Vagina (tissue), 2 donors: ENCODE data around the gene GTSE1.

Experiments
- POLR2A ChIP-seq, 2 donors: fragments of 450-650 bp; IDR thresholded peaks; one replicate each; pipeline ENCODE4 v1.6.1; 2017; ENCODE audit warnings: antibody characterized with exemption in 2 of 2, mild to moderate bottlenecking in 2 of 2, moderate library complexity in 2 of 2
- TF ChIP-seq, protein P1 (sequence below), 3 experiments: fragments of 450-650 bp in 2 of 3; fragments of 200-600 bp in 1 of 3; sonication (generic) in 1 of 3; IDR thresholded peaks; one replicate each; pipeline ENCODE4 v1.5.1; 2017 to 2019; ENCODE audit warnings: antibody characterized with exemption in 3 of 3, mild to moderate bottlenecking in 2 of 3, moderate library complexity in 2 of 3

DNA sequence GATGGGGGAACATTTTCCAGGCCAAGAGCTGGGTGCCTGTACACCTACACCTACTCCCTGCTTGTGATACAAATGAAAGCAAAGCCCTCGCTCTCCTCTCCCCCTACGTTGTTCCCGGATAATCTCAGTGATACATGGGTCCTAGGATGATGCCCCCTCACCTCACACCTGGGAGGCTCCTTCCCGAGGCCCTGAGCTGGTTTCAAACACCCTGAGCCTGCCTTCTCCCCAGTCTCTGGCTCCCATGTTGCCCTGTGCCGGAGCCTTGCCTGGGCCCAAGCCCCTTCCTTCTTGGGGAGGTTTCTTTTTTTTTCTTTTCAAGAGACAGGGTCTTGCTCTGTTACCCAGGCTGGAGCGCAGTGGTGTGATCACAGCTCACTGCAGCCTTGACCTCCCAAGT is 62.1 kb downstream of the GTSE1 start:
- TF ChIP-seq, protein P1, sequence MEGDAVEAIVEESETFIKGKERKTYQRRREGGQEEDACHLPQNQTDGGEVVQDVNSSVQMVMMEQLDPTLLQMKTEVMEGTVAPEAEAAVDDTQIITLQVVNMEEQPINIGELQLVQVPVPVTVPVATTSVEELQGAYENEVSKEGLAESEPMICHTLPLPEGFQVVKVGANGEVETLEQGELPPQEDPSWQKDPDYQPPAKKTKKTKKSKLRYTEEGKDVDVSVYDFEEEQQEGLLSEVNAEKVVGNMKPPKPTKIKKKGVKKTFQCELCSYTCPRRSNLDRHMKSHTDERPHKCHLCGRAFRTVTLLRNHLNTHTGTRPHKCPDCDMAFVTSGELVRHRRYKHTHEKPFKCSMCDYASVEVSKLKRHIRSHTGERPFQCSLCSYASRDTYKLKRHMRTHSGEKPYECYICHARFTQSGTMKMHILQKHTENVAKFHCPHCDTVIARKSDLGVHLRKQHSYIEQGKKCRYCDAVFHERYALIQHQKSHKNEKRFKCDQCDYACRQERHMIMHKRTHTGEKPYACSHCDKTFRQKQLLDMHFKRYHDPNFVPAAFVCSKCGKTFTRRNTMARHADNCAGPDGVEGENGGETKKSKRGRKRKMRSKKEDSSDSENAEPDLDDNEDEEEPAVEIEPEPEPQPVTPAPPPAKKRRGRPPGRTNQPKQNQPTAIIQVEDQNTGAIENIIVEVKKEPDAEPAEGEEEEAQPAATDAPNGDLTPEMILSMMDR (IDR thresholded peaks at IDR 0.05) = no peak
- TF ChIP-seq POLR2A (IDR thresholded peaks at IDR 0.05) = no peak
